ENCODE data around the gene SH2D4B. TPM values are rescaled to one million over a fixed set of nuclear protein-coding genes. Genes with fewer than 3 reads are reported as not detected.

Gene SH2D4B
- total RNA-seq, 1 experiment from 2014 or later = not detected

DNA sequence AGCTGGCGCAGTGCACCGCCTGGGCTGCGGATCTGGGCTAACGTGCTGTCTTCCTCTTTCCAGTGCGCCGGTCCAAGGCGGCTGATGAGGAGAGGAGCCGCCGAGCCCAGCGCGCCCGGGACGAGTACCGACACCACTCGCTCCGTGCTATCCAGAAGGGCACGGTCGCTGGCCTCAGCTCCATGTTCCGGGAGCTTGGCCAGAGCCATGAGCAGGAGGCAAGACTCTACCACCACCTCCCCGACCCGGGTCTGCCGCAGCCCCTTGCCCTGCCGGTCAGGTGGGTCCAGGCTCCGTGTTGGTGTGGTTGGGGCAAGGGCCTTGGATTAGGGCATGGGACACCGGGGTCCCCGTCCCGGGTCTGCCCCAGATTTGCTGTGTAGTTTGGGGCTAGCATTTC, 65.8 kb downstream of the SH2D4B start:
- no peaks in the 10 kb centered on the region for H3K36me3 ChIP-seq (ENCODE audit: low read depth, low read length)
- no peak for ATAC-seq
- no TSS peak for BruUV-seq (replicated peaks)
- H3K4me2 ChIP-seq (ENCODE audit: low read length) = no peak overlapping the region
- no peaks in the 10 kb centered on the region for H3K27me3 ChIP-seq (ENCODE audit: low read length)
- TF ChIP-seq, protein P1, sequence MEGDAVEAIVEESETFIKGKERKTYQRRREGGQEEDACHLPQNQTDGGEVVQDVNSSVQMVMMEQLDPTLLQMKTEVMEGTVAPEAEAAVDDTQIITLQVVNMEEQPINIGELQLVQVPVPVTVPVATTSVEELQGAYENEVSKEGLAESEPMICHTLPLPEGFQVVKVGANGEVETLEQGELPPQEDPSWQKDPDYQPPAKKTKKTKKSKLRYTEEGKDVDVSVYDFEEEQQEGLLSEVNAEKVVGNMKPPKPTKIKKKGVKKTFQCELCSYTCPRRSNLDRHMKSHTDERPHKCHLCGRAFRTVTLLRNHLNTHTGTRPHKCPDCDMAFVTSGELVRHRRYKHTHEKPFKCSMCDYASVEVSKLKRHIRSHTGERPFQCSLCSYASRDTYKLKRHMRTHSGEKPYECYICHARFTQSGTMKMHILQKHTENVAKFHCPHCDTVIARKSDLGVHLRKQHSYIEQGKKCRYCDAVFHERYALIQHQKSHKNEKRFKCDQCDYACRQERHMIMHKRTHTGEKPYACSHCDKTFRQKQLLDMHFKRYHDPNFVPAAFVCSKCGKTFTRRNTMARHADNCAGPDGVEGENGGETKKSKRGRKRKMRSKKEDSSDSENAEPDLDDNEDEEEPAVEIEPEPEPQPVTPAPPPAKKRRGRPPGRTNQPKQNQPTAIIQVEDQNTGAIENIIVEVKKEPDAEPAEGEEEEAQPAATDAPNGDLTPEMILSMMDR (conservative IDR thresholded peaks at IDR 0.05; ENCODE audit: low read depth, low read length) = no peak
- H3K4me3 ChIP-seq (ENCODE audit: low read length) = no peak overlapping the region
- H3K9me2 ChIP-seq (replicated peaks; ENCODE audit: low read length) = no peaks in the 10 kb centered on the region
- H3K9ac ChIP-seq (ENCODE audit: low read length) = no peak overlapping the region
- no peaks in the 10 kb centered on the region for H3K79me2 ChIP-seq (ENCODE audit: low read length)
- DNase-seq = no peak
- no peaks in the 10 kb centered on the region for H4K20me1 ChIP-seq (ENCODE audit: low read length)
- intact Hi-C loops (cut with micrococcal nuclease) = no loop called here
- H3K4me1 ChIP-seq (ENCODE audit: insufficient read depth, low read length) = no peaks in the 10 kb centered on the region
- no peaks in the 10 kb centered on the region for H3K9me3 ChIP-seq (ENCODE audit: low read length)
- H2AFZ ChIP-seq (ENCODE audit: low read length) = no peak overlapping the region
- CTCF ChIA-PET = no interaction called here
- POLR2A ChIA-PET (ENCODE audit: unreplicated experiment) = no interaction called here
- H3F3A ChIP-seq (ENCODE audit: low read length, unreplicated experiment) = no peaks in the 10 kb centered on the region
- no peak overlapping the region for H3K27ac ChIP-seq (ENCODE audit: low read length)

DNA sequence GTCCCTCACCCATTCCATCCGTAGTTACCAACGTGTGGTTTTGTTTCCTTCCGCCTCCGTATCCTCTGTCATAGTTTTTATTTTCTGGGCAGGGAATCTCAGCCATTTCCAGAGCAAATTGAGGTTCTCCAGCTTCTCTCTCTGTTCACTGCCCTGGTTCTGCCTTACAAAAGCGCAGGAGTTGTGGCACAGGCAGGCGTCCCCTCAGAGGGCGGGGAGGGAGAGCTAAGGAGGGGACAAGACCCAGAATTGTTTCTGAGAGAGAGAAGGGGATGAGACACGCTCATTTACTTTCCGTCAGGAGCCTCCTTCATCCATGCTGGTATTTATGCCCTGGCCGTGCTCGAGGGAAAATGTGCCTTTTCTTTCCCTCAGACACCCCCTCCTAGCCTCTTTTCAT, 71.0 kb downstream of the SH2D4B start:
- DNase-seq = no peak
- TF ChIP-seq, protein P1 (conservative IDR thresholded peaks at IDR 0.05; ENCODE audit: low read depth, low read length) = no peak
- no peak for TF ChIP-seq EZH2 (IDR thresholded peaks at IDR 0.05; ENCODE audit: low read length, unreplicated experiment)
- TF ChIP-seq EZH2phosphoT487 (IDR thresholded peaks at IDR 0.05; ENCODE audit: borderline replicate concordance, low read length) = no peak
- no peaks in the 10 kb centered on the region for H3K27me3 ChIP-seq (ENCODE audit: low read length)
- no peaks in the 10 kb centered on the region for H4K20me1 ChIP-seq (ENCODE audit: low read length)
- H3K9me2 ChIP-seq (replicated peaks; ENCODE audit: low read length) = no peaks in the 10 kb centered on the region
- no peak overlapping the region for H3K4me3 ChIP-seq (ENCODE audit: low read length)
- H2AFZ ChIP-seq (ENCODE audit: low read length) = no peak overlapping the region
- ChIA-PET POLR2A (ENCODE audit: unreplicated experiment) (no interaction called here), CTCF (no interaction called here)
- no peaks in the 10 kb centered on the region for H3K79me2 ChIP-seq (ENCODE audit: low read length)
- H3K9ac ChIP-seq (ENCODE audit: low read length) = no peak overlapping the region
- no peak overlapping the region for H3K4me2 ChIP-seq (ENCODE audit: low read length)
- H3K4me1 ChIP-seq (ENCODE audit: insufficient read depth, low read length) = no peaks in the 10 kb centered on the region
- intact Hi-C loops (cut with micrococcal nuclease) = no loop called here
- no peaks in the 10 kb centered on the region for H3F3A ChIP-seq (ENCODE audit: low read length, unreplicated experiment)
- ATAC-seq = no peak
- H3K36me3 ChIP-seq (ENCODE audit: low read depth, low read length) = no peaks in the 10 kb centered on the region
- no TSS peak for BruUV-seq (replicated peaks)
- no peaks in the 10 kb centered on the region for H3K9me3 ChIP-seq (ENCODE audit: low read length)
- H3K27ac ChIP-seq (ENCODE audit: low read length) = no peak overlapping the region

DNA sequence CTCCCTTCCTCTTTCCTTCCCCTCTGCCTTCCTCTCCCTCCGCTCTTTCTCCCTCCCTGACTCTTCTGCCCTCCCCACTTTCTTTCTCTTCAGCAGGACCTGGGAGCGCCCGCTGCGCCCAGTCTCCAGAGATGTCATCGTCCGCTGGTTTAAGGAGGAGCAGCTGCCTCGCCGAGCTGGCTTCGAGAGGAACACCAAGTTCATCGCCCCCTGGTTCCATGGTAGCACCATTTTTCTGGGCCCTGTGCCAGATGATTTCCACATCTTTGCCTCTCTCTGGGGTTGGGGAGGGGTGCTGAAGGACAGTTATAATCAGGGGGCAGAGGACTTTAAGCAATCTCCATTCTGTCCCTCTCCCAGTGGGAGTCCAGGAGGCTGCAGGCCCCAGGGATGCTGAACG, 71.6 kb downstream of the SH2D4B start:
- CTCF ChIA-PET = no interaction called here
- DNase-seq = no peak

More for the DNA sequence above, 71.6 kb downstream of the SH2D4B start:
- no peak for TF ChIP-seq EZH2phosphoT487 (IDR thresholded peaks at IDR 0.05; ENCODE audit: borderline replicate concordance, low read length)
- TF ChIP-seq EZH2 (IDR thresholded peaks at IDR 0.05; ENCODE audit: low read length, unreplicated experiment) = no peak
- TF ChIP-seq, protein P1 (conservative IDR thresholded peaks at IDR 0.05; ENCODE audit: low read depth, low read length) = no peak
- POLR2A ChIA-PET (ENCODE audit: unreplicated experiment) = no interaction called here
- Histone ChIP-seq H3K79me2 (ENCODE audit: low read length) (no peaks in the 10 kb centered on the region), H4K20me1 (ENCODE audit: low read length) (no peaks in the 10 kb centered on the region), H3K36me3 (ENCODE audit: low read depth, low read length) (no peaks in the 10 kb centered on the region), H3K4me1 (ENCODE audit: insufficient read depth, low read length) (no peaks in the 10 kb centered on the region), H3K9me2 (replicated peaks; ENCODE audit: low read length) (no peaks in the 10 kb centered on the region), H3F3A (ENCODE audit: low read length, unreplicated experiment) (no peaks in the 10 kb centered on the region), H3K4me3 (ENCODE audit: low read length) (no peak overlapping the region), H3K9me3 (ENCODE audit: low read length) (no peaks in the 10 kb centered on the region), H3K27me3 (ENCODE audit: low read length) (no peaks in the 10 kb centered on the region), H3K9ac (ENCODE audit: low read length) (no peak overlapping the region), H3K27ac (ENCODE audit: low read length) (no peak overlapping the region), H3K4me2 (ENCODE audit: low read length) (no peak overlapping the region), H2AFZ (ENCODE audit: low read length) (no peak overlapping the region)
- BruUV-seq (replicated peaks) = no TSS peak
- intact Hi-C loops (cut with micrococcal nuclease) = no loop called here
- ATAC-seq = no peak

All from PC-3 (cell line).